GM21447 (cell line): Measurements from ENCODE around the gene TESK2.
"Not testable (repeated sequence)": the region's sequence is repeated elsewhere in the genome, so short reads cannot be mapped to it uniquely, and the experiment has no call there.

Source experiments
- ATAC-seq: cut with Tn5 transposase; IDR thresholded peaks from one replicate; pipeline ENCODE4 v1.9.1; 2021; ENCODE audit not compliant: unreplicated experiment

The TESK2 gene

DNA sequence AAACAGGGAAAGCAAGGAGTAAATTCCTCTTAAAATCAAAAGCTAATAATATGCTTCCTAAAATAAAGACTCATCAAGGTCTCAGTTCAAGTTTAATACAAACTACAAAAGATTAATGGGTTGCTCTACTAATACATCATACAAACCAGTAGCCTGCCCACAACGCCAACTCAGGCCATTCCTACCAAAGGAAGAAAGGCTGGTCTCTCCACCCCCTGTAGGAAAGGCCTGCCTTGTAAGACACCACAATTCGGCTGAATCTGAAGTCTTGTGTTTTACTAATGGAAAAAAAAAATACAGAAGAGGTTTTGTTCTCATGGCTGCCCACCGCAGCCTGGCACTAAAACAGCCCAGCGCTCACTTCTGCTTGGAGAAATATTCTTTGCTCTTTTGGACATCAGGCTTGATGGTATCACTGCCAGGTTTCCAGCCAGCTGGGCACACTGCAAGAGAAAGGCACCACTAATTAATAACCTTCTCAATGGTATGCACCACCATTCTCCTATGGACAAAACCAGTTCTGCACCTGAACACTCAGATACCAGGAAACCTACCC lies 20.1 kb upstream of the TESK2 start:
- no peak for ATAC-seq

DNA sequence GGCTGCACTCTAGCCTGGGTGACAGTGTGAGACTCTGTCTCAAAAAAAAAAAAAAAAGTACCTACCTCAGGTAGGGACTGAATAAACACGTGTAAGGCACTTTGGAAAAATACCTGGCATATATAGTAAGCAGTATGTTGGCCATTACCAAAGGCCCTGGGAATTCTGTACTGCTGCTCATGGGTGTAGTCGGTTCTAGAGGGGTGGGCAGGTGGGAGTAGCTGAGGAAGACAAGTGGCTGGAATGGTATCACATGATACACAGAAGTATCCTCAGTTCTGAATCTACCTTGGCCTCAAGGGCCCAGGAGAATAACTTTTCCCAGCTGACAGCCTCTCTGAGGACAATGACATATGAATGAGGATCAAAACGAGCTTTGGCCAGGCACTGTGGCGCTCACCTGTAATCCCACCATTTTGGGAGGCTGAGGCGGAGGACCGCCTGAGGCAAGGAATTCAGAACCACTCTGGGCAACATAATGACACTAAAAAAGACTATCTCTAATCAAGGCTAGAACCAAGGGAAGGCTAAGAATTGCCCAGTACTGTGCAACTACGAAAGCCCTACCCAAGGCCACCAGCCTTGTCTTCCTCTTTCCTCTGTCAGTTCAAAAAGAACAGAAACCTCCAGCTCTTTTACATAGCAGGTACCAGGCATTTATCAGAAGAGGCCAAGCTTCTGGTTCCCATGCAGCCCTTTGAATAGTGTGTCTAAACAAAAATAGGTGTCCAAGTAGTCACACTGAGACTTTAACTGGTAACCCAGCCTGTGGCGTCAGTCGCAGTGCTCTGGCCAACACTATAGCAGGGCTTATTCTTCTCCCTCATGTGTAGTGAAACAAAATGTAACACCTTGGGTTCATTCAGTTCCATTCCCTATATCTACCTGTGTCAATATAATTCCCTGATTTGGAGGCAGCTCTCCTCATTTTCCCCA lies 19.3 kb upstream of the TESK2 start:
- ATAC-seq: no peak

DNA sequence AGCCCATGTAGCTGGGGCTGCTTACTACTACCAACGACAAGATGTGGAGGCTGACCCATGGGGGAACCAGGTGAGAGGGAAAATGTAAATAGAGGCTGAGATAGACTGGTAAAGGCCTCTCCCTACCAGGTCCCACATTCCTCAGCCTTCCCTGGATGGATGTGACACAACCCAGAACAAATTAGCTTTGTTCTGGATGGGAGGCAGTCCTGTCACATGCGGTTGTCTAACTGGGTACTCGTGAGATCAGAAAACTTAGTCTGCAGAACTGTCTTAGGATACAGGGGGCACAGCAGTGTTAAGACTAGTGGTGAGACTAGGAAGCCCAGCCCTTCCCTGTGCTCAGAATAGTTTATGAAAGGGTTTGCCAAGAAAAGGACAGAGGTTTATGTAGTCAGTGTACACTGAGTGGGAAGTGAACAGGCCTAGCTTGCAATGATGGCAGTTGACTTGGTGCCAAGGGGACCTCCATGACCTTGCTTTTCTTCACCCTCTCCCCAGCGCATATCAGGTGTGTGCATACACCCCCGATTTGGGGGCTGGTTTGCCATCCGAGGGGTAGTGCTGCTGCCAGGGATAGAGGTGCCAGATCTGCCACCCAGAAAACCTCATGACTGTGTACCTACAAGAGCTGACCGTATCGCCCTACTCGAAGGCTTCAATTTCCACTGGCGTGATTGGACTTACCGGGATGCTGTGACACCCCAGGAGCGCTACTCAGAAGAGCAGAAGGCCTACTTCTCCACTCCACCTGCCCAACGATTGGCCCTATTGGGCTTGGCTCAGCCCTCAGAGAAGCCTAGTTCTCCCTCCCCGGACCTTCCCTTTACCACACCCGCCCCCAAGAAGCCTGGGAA lies 17.6 kb upstream of the TESK2 start:
- ATAC-seq: no peak

DNA sequence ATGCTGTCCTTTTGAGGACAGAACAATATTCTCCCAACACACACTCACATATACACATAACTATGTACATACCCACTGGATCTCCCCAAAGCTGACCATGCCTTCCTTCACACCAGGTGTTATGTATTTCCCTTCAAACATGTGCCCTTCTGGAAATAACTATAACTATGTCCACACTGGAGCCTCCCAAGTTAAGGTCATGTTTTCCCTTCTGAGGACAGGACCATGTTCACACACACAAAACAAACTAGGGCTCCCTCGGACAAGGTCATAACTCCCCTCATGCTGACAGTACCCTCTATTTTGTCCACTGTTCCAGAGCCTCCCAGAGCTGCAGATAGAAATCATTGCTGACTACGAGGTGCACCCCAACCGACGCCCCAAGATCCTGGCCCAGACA lies 16.9 kb upstream of the TESK2 start:
- no peak for ATAC-seq

DNA sequence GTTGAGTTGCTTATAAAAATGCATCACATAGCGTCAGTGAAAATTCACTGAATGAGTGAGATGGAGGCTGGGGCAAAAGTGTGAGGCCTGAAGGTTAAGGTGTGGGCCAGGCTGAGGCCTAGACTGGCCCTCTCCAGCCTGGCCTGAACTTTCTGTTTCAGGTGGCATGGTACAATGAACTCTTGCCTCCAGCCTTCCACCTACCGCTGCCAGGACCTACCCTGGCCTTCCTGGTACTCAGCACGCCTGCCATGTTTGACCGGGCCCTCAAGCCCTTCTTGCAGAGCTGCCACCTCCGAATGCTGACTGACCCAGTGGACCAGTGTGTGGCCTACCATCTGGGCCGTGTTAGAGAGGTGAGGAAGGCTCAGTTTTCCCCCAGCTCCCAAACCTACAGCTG lies 16.2 kb upstream of the TESK2 start:
- ATAC-seq: no peak

DNA sequence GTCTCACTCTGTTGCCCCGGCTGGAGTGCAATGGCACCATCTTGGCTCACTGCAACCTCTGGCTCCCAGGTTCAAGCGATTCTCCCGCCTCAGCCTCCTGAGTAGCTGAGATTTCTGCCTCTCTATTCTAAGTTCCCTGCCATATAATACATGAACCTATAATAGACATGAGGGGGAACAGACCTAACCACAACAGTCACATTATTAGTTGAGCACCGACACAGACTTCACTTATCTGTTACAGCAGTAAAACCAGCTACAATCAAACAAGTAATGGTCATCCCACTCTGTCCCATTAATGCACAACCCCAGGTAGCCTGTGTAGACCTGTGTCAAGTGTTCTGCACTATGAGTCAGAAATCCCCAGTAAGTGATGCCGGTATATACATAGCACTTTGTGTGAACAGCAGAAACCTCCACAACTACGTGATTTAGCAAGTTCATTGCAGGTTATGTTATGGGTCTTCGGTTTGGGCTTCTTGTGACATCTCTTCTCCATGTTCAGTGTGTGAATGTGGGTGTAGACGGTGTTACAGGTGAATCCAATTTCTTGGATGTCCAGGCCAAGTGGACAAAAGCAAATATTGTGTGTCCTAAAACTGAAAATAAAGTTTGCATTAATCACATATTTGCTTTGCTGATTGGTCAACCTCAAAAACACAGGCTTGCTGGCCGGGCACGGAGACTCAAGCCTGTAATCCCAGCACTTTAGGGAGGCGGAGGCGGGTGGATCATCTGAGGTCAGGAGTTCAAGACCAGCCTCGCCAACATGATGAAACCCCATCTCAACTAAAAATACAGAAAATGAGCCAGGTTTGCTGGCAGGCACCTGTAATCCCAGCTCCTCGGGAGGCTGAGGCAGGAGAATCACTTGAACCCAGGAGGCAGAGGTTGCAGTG lies 12.7 kb upstream of the TESK2 start:
- no peak for ATAC-seq

DNA sequence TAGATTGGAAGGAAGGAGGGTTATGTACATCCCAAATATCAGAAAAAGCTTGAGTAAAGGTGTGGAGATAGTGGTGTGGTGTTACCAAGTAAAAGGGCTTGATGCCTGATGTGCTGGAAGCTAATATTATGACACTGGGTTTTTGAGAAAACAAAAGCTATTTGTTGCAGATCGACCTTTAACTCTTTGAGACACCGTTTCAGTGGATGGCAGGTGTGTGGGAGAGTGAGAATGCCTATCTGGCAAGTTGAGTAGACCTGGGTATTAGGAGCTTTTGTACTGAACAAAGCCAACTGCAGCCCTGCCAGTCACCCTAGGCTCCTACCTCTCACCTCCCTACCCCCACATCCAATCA lies 10.5 kb upstream of the TESK2 start:
- no peak for ATAC-seq

DNA sequence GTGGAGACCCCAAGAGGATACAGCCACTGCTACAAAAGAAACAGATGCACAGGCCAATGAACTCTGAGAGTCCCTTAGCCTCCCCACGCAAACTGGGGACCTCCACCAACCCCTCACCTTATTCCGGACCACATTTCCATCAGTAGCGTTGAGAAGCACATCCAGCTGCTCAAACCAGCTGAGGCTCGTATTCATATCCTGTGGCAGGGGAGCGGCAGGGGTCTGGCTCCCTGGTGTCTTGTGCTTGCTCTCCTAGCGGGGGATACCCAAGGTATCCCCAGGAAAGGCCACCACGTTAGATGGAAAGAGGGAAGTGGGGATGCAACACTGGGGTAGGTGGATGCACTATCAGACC lies 8.4 kb upstream of the TESK2 start:
- ATAC-seq: no peak

DNA sequence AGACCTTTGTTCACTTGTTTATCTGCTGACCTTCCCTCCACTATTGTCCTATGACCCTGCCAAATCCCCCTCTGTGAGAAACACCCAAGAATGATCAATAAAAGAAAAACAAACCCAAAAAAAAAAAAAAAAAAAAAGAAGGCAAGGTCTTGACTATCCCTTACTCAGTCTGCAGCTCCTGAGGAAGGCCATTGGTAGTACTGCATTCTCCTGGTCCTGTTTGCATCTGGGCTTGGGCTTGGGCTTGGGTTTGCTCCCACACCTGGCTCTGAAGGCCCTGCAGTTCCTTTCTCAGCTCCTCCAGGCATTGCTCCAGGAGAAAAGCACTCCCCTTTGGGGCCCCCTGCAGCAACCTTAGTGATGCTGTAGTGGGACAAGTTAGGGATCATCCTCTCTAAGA lies 7.3 kb upstream of the TESK2 start:
- no peak for ATAC-seq

DNA sequence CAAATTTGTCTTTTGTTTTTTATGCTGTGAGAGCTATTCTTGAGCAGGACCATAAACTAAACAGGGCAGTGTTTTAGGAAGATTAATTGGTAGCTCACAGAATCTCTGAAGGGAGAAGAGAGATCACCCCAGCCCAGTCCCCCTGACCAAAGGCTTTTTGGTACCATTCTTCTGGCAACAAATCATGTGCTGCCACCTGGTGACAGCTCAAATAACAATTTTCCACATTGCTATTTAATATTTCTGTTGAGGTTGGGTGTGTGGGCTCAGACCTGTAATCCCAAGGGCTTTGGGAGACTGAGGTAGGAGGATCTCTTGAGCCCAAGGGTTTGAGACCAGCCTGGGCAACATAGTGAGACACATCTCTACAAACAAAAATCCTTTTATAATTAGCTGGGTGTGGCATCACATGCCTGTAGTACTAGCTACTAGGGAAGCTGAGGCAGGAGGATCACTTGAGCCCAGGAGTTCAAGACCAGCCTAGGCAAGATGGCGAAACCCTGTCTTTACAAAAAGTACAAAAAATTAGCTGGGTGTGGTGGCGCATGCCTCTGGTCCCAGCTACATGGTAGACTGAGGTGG lies 2.2 kb upstream of the TESK2 start:
- ATAC-seq: no peak

DNA sequence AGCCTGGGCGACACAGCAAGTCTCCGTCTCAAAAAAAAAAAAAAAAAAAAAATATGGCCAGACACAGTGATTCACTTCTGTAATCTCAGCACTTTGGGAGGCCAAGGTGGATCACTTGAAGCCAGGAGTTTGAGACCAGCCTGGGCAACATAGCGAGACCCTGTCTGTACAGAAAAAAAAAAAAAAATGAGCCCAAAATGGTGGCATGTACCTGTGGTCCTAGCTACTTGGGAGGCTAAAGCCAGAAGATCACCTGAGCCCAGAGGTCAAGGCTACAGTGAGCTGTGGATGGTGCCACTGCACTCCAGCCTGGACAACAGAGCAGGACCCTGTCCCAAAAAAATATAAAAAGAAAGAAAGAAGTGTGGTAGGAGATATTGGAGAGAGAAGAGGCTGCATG lies 1.7 kb upstream of the TESK2 start:
- ATAC-seq: no peak

DNA sequence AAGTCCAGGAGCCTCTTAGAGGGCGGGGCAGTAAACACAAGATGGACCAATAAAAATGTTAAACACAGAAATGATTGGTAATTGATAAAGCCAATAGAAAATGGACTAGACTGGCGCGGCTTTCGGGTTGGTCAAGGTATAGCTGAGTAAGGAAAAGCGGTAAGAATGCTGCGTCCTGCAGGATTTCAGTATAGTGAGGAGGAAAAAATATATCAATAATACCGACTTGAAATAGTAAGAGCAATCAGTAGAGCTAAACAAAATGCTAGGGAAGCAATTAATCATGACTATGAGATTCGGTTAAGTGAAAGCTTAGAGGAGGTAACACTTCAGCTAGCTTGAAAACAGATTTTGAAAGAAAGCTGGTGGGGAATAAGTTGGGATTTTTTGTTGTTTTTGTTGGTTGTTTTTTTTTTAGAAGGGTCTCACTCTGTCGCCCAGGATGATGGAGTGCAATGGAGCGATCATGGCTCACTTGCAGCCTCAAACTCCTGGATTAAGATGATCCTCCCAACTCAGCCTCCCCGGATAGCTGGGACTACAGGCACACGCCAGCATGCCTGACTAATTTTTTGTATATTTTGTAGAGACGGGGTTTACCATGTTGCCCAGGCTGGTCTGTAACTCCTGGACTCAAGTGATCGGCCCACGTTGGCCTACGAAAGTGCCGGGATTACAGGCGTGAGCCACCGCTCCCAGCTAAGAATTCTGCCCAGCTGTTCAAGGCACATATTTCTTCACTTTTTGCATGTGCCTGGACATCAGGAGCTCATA lies 711 bp upstream of the TESK2 start:
- no peak for ATAC-seq

DNA sequence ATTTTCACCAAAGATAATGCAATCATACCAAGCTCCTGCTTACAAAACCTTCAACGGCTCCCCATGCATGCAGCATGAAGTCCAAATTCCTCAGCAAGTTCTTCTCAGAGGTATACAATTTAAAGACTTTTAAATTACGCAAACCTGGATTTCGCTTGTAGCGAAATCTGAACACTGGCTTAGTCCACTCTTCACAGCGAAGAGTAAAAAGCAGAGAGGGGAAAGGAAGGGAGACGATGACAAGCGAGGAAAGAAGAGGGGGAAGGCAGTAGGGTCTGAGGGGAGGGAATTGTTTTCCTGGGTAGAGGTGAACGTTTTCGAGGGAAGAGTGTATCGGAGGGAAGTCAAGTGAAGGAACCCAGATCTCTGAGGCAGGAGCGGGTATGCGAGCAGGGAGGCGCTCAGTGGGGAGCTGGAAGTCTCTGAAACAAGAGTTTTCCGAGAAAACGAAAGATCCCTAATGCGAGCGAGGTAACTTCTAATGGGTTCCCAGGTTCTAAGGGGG lies 790 bp downstream of the TESK2 start:
- ATAC-seq: no peak

DNA sequence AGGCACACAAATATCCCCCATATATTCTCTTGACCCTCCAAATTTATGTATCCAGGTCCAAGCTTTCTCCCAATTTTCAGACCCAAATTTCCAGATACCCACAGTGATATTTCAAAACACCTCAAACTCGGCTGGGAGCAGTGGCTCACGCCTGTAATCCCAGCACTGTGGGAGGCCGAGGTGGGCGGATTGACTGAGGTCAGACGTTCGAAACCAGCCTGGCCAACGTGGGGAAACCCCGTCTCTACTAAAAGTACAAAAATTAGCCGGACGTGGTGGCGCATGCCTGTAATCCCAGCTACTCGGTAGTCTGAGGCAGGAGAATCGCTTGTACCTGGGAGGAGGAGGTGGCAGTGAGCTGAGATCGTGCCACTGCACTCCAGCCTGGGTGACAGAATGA lies 1.6 kb downstream of the TESK2 start:
- ATAC-seq: not testable (repeated sequence)

DNA sequence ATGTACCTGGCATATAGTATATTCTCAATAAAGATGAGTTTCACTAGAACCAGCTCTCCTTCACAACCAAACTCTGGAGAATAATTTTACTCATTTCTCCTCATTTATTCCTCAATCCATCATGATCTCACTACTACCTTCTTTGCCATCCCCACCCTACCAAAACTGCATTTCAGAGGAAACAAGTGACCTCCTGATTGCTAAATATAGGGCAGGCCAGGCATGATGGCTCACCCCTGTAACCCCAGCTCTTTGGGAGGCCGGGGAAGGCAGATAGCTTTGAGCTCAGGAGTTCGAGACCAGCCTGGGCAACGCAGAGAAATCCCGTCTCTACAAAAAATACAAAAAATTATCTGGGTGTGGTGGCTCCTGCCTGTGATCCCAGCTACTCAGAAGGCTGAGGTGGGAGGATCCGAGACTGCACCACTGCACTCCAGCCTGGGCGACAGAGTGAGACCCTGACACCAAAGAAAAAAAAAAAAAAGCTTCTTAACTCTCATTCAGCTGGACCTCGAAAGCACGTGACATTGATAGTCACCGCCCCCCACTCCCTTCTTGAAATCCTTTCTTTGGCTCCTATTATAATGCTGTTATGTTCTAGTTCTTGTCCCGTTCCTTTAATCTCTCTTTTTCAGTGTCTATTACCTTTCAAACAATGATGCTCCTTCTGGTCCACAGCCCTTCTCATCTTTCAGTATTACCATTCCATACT lies 2.1 kb downstream of the TESK2 start:
- no peak for ATAC-seq

DNA sequence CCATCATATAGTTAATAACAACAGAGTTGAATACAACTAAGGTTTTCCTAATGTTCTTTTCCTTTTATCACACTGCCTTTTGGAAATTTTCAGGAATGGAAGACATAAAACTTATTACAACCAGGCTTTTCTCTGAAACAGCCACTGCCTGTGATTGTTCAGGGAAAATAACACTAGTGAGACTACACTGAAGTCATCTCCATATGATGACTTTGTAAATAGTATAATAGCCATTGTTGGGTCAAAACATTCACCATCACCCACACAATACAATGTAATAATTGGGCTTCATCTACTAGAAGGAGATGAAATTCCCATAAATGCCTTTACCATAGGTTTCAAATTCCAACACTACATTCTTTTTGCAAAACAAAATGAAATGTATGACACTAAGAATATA lies 5.0 kb downstream of the TESK2 start:
- no peak for ATAC-seq

DNA sequence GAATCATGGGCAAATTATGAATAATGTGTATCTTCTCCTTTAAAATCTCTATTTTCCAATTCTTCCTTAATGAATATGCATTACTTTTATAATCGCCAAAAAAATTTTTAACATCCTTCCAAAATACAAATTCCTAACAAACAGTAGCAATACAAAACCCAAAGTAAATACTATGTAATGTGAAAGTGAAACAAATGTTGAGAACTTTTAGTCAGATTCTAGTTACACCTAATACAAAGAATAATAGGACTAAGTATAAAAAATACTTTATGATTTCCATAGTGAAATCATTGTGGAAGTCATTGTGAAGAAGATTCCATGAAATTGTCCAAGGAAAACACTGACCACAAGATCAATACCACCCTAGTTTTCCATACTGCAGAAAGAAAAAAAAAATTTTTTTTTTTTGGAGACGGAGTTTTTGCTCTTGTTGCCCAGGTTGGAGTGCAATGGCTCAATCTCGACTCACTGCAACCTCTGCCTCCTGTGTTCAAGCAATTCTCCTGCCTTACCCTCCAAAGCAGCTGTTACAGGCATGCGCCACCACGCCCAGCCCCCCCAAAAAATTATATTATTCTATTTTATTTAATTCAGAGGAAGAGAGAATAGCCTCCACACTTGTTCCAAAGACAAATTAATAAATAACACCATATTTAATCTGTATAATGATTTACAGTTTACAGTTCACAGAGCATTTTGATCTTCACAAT lies 11.8 kb downstream of the TESK2 start:
- ATAC-seq: no peak

DNA sequence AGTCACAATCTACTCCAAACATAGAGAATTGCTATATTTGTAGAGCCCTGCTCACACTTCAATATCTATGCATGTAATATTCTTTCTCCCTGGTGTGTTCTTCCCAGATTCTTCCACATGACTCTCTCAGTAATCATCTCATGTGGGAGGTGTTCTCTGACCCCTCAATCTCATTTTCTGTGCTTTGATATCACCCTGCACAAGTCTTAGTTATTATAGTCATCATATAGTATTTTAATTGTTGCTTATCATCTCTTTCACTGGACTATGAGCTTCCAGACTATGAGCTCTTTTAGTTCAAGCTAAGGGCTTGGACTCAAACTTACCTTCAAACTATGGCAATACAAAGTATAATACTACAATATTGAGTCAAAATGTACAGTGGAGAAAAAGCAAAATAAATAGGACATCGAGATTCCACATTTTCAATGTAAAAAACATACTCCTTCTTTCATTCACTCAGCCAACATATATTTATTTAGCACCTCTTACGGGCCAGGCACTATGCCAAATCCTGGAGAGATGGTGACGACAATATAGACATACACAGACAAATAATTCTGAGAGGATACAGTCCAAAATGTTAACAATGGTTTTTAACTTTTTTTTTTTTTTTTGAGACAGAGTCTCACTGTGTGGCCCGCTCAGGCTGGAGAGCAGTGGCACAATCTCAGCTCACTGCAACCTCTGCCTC lies 12.7 kb downstream of the TESK2 start:
- ATAC-seq: no peak
